ENCODE results near the gene CRYZL1. TPM values are rescaled to one million over a fixed set of nuclear protein-coding genes. Genes with fewer than 3 reads are reported as not detected.

CRYZL1 gene
- total and polyA plus RNA-seq, 7 donors: 12.8 to 37.7 (median 16.1) TPM

DNA sequence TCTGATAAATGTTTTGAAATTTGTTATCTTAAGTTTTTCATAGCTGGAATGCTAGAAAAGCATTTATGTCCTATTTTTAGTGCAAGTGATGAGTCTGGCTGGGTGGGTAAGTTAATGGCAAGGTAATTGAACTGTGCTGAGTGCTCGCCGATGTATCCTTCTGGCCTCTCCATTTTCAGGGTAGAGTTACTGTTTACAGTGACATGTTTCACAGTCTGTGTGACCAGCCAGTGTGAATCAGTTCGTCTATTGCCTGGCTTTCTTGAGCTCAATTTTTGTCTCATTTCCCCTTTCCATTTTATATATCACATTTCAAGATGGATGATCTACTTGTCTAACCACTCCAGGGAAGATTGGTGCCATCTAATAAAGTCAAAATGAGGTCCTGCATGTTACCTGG, 44.8 kb upstream of the CRYZL1 start:
- Histone ChIP-seq H3K27ac (no peak overlapping the region), H3K9me3 (no peaks in the 10 kb centered on the region), H3K36me3 (ENCODE audit: insufficient read depth in 1 of 2, low read depth in 1 of 2) (no peaks in the 10 kb centered on the region), H3K27me3 (ENCODE audit: insufficient read depth in 3 of 3, low read length in 2 of 3) (no peaks in the 10 kb centered on the region), H3K4me1 (peaks cover 46% of the 10 kb centered on the region), H3K4me3 (no peak overlapping the region)
- 23 to 60% (median 32%) methylated on average over 3 of the region's 3 CpGs for WGBS, 3 donors
- intact Hi-C loops (cut with DNase I): loop anchor here in 1 of 2 donors (5.0 kb wide), 1 partner anchor 34 kb away; no protein-coding TSS in a partner anchor
- ATAC-seq (peak in 3 of 4 donors; percentile 42 to 57 (median 48)), DNase-seq (no peak)
- TF ChIP-seq, protein P1, sequence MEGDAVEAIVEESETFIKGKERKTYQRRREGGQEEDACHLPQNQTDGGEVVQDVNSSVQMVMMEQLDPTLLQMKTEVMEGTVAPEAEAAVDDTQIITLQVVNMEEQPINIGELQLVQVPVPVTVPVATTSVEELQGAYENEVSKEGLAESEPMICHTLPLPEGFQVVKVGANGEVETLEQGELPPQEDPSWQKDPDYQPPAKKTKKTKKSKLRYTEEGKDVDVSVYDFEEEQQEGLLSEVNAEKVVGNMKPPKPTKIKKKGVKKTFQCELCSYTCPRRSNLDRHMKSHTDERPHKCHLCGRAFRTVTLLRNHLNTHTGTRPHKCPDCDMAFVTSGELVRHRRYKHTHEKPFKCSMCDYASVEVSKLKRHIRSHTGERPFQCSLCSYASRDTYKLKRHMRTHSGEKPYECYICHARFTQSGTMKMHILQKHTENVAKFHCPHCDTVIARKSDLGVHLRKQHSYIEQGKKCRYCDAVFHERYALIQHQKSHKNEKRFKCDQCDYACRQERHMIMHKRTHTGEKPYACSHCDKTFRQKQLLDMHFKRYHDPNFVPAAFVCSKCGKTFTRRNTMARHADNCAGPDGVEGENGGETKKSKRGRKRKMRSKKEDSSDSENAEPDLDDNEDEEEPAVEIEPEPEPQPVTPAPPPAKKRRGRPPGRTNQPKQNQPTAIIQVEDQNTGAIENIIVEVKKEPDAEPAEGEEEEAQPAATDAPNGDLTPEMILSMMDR (IDR thresholded peaks at IDR 0.05): no peak

DNA sequence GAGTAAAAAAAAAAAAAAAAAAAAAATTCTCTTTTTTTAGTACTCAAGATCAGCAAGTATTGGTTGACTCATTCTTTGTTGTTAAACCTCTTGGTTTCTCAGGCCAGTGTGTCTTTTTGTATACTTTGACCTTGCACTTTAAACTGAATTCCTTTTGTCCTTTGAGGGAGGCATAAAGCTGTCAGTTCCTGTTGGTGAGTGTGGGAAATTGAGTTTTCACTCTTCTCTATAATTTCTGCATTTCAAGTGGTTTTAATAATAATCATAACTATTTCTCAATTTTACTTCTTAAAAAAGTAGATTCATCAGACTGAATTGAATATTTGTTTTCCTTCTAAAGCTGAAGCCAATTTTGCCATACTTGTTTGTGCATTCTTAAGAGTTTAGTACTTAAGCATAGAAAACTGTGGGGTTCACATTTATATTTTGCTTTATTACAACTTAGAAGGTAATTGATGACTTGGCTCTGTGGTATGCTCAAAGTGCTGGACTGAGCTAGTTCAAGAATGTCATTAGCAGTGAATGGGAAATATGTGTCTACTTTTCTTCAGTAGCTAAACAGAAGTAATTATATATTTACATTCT, 44.2 kb upstream of the CRYZL1 start:
- peaks cover 46% of the 10 kb centered on the region for H3K4me1 ChIP-seq
- H3K9me3 ChIP-seq: no peaks in the 10 kb centered on the region
- TF ChIP-seq, protein P1 (IDR thresholded peaks at IDR 0.05): no peak
- H3K36me3 ChIP-seq (ENCODE audit: insufficient read depth in 1 of 2, low read depth in 1 of 2): no peaks in the 10 kb centered on the region
- DNase-seq (no peak), ATAC-seq (no peak)
- intact Hi-C loops (cut with DNase I): loop anchor here in 1 of 2 donors (5.0 kb wide), 1 partner anchor 33 kb away; no protein-coding TSS in a partner anchor
- no peaks in the 10 kb centered on the region for H3K27me3 ChIP-seq (ENCODE audit: insufficient read depth in 3 of 3, low read length in 2 of 3)
- no peak overlapping the region for H3K4me3 ChIP-seq
- H3K27ac ChIP-seq: no peak overlapping the region

DNA sequence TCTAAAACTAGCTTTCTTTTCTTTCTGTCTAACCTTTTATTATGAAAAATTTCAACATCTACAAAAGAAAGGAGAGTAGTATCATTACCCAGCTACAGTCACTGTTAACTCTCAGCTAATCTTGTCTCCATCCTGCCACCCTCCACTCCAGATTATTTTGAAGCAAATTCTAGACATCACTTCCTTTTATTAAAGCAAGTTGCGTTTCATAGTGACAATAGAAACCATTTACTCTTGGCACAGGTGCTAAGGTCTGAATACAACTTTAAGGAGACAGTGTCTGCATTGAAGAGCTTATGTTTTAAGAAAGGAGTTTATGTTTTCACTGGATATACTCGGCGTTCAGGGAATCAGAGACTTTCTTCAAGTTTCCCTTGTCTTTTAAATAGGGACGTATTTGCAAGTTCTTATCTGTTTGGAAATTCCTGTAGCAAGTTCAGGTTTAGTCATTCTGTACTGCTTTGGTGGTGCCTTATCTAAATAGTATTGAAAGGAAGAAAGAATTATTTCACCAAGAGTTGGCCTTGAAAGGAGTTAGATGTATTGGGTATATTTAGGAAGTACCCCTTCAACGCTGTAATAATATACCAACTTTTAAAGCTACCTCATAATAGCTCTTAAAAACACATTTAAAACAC, 43.5 kb upstream of the CRYZL1 start:
- WGBS, 3 donors: 59 to 64% (median 59%) methylated on average over 5 of the region's 5 CpGs
- TF ChIP-seq, protein P1 (IDR thresholded peaks at IDR 0.05): no peak
- DNase-seq (no peak), ATAC-seq (no peak)
- Histone ChIP-seq H3K27ac (peak overlapping the region; percentile 3), H3K36me3 (ENCODE audit: insufficient read depth in 1 of 2, low read depth in 1 of 2) (no peaks in the 10 kb centered on the region), H3K4me3 (no peak overlapping the region), H3K27me3 (ENCODE audit: insufficient read depth in 3 of 3, low read length in 2 of 3) (no peaks in the 10 kb centered on the region), H3K9me3 (no peaks in the 10 kb centered on the region), H3K4me1 (peaks cover 46% of the 10 kb centered on the region)
- intact Hi-C loops (cut with DNase I): loop anchor here in 1 of 2 donors (5.0 kb wide), 1 partner anchor 33 kb away; no protein-coding TSS in a partner anchor

DNA sequence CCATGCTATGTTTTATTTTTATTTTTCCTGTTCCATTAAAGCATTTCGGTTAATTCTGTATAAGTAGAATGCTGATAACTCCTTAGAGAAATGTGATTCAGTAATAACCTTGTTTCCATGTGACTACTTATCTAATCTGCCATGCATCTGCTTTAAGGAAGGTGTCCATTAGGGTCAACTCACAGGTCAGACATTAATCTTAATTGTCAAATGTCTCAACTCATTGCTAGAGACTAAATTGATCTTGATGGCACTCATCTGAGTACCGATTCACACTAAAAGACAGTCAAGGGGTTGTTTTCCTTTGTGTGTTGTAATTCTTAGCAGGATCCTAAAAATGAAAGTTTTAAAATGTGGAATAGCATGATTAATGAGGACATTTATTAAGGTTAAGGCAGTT, 42.5 kb upstream of the CRYZL1 start:
- 65 to 82% (median 68%) methylated on average over 2 of the region's 2 CpGs for WGBS, 3 donors
- Histone ChIP-seq H3K27me3 (ENCODE audit: insufficient read depth in 3 of 3, low read length in 2 of 3) (no peaks in the 10 kb centered on the region), H3K4me1 (peaks cover 46% of the 10 kb centered on the region), H3K4me3 (no peak overlapping the region), H3K9me3 (no peaks in the 10 kb centered on the region), H3K36me3 (ENCODE audit: insufficient read depth in 1 of 2, low read depth in 1 of 2) (no peaks in the 10 kb centered on the region), H3K27ac (no peak overlapping the region)
- TF ChIP-seq, protein P1 (IDR thresholded peaks at IDR 0.05): no peak
- intact Hi-C loops (cut with DNase I): no loop called here
- ATAC-seq (no peak), DNase-seq (no peak)

Measured in psoas muscle (tissue), 8 donors.